Psoas muscle (tissue), 7 donors: ENCODE results near the gene SPATA31D4. TPM values are rescaled to one million over a fixed set of nuclear protein-coding genes. Genes with fewer than 3 reads are reported as not detected.

Source experiments
- polyA plus RNA-seq, 3 donors: library from polyadenylated mRNA; stranded (reverse); fragments of 200-250 nt; gene quantifications; one replicate each; pipeline ENCODE4 v1.2.3, GENCODE V29; 2013
- total RNA-seq, 4 donors: library from RNA; stranded (reverse); fragmentation: NEBNext Ultra II Directional in 2 of 4; extraction: Animal tissue kit (Norgen Biotek cat#: 25700) in 2 of 4; gene quantifications; one replicate each; pipeline versions ENCODE4 v1.2.1 to v1.2.4, GENCODE V29; 2021 to 2023
- donor health status: healthy with polysubstance abuse.
- donor health status: DM: no; HTN: no; CAD: no; lungs with moderate emphysema.
- donor health status: Bipolar disorder and iron deficiency.
- donor health status: healthy.
- donor health status: DM: no; HTN: no; CAD: no.
- donor health status: DM: no; HTN: no; CAD: no.
- donor health status: DM: yes; HTN: yes; CAD: no.

The SPATA31D4 gene
- total and polyA plus RNA-seq, 7 donors = not detected

Other genes starting within 250 kb of the SPATA31D4 start
- gene TLE1, start 238.9 kb upstream of the SPATA31D4 start, total RNA-seq = 10 to 100 TPM; 14.6 to 40.9 (median 35.7) TPM
- gene TLE1, start 238.9 kb upstream of the SPATA31D4 start, polyA plus RNA-seq = 10 to 100 TPM; 16.0 to 46.7 (median 31.1) TPM
- gene SPATA31D3, start 15.1 kb downstream of the SPATA31D4 start, total RNA-seq = not detected
- gene SPATA31D3, start 15.1 kb downstream of the SPATA31D4 start, polyA plus RNA-seq = not detected
- gene SPATA31D1, start 60.3 kb downstream of the SPATA31D4 start, total RNA-seq = not detected
- gene SPATA31D1, start 60.3 kb downstream of the SPATA31D4 start, polyA plus RNA-seq = under 1 TPM in 1 of 3 donors, not detected in 2; 0.03 TPM